HG03575 (cell line): ENCODE results near the gene TEX12.
"Not testable (repeated sequence)": the region's sequence is repeated elsewhere in the genome, so short reads cannot be mapped to it uniquely, and the experiment has no call there.

Experiments used
- ATAC-seq: cut with Tn5 transposase; IDR thresholded peaks from one replicate; pipeline ENCODE4 v1.9.1; 2021; ENCODE audit not compliant: unreplicated experiment, insufficient number of reproducible peaks, low FRiP score; ENCODE audit errors: extremely low read depth

TEX12 gene

GRCh38 chr11:112167145-112167544 lies at the start of gene TEX12:
TEX12 (plus strand) TSS chr11:112167372; CDS start chr11:112169269, 1,897 bp downstream.
- ATAC-seq: no peak

GRCh38 chr11:112118176-112118575 lies 49.0 kb upstream of the TEX12 start:
- no peak for ATAC-seq

GRCh38 chr11:112121981-112122615 lies 45.1 kb upstream of the TEX12 start:
- ATAC-seq: no peak

- ATAC-seq: no peak
Observed at GRCh38 chr11:112123129-112123528, 44.0 kb upstream of the TEX12 start.

- no peak for ATAC-seq
Observed at GRCh38 chr11:112127056-112127455, 40.1 kb upstream of the TEX12 start.

GRCh38 chr11:112128483-112129121 lies 38.6 kb upstream of the TEX12 start:
- no peak for ATAC-seq

- no peak for ATAC-seq
Observed at GRCh38 chr11:112129656-112130055, 37.5 kb upstream of the TEX12 start.

GRCh38 chr11:112132737-112133136 lies 34.4 kb upstream of the TEX12 start:
- no peak for ATAC-seq

GRCh38 chr11:112134473-112134872 lies 32.7 kb upstream of the TEX12 start:
- ATAC-seq: no peak

GRCh38 chr11:112143597-112143996 lies 23.6 kb upstream of the TEX12 start:
- no peak for ATAC-seq

- ATAC-seq: no peak
Observed at GRCh38 chr11:112150517-112150916, 16.7 kb upstream of the TEX12 start.

- ATAC-seq: no peak
Observed at GRCh38 chr11:112156153-112156955, 10.8 kb upstream of the TEX12 start.

- no peak for ATAC-seq
Observed at GRCh38 chr11:112156956-112157766, 10.0 kb upstream of the TEX12 start.

GRCh38 chr11:112159098-112160065 lies 7.8 kb upstream of the TEX12 start:
- ATAC-seq: no peak

GRCh38 chr11:112160091-112160848 lies 6.9 kb upstream of the TEX12 start:
- ATAC-seq: no peak

- ATAC-seq: no peak
Observed at GRCh38 chr11:112161012-112161411, 6.2 kb upstream of the TEX12 start.

- not testable (repeated sequence) for ATAC-seq
Observed at GRCh38 chr11:112162200-112162599, 5.0 kb upstream of the TEX12 start.
